GM21529 (cell line): Measurements from ENCODE around the gene C1orf159.
"Not testable (repeated sequence)": the region's sequence is repeated elsewhere in the genome, so short reads cannot be mapped to it uniquely, and the experiment has no call there.

Source experiments
- ATAC-seq: cut with Tn5 transposase; IDR thresholded peaks from one replicate; pipeline ENCODE4 v1.9.1; 2021; ENCODE audit not compliant: unreplicated experiment

Gene C1orf159

GRCh38 chr1:1082239-1082775, 33.6 kb downstream of the C1orf159 start:
- ATAC-seq = no peak

- ATAC-seq = no peak
These were observed 34.3 kb downstream of the C1orf159 start for GRCh38 chr1:1081311-1082238.

GRCh38 chr1:1080951-1081310, 35.0 kb downstream of the C1orf159 start:
- no peak for ATAC-seq

GRCh38 chr1:1080122-1080757, 35.6 kb downstream of the C1orf159 start:
- ATAC-seq = peak; percentile 46

- ATAC-seq = peak; percentile 60
These were observed 36.3 kb downstream of the C1orf159 start for GRCh38 chr1:1079408-1080121.

- not testable (repeated sequence) for ATAC-seq
These were observed 38.5 kb downstream of the C1orf159 start for GRCh38 chr1:1077396-1077795.

GRCh38 chr1:1075148-1075935, 40.5 kb downstream of the C1orf159 start:
- no peak for ATAC-seq

GRCh38 chr1:1074631-1075147, 41.2 kb downstream of the C1orf159 start:
- ATAC-seq = no peak

GRCh38 chr1:1073743-1074587, 41.9 kb downstream of the C1orf159 start, which contains the start of gene RNF223:
TSS of gene RNF223 (minus strand) at chr1:1074306. CDS start at chr1:1072566, 1,740 bp downstream.
- no peak for ATAC-seq

- no peak for ATAC-seq
These were observed 42.8 kb downstream of the C1orf159 start for GRCh38 chr1:1072849-1073742.

- ATAC-seq = no peak
These were observed 43.5 kb downstream of the C1orf159 start for GRCh38 chr1:1072299-1072848.

GRCh38 chr1:1071486-1072298, 44.2 kb downstream of the C1orf159 start:
- ATAC-seq = no peak

- ATAC-seq = no peak
These were observed 45.9 kb downstream of the C1orf159 start for GRCh38 chr1:1069711-1070676.

- ATAC-seq = peak; percentile 55
These were observed 46.7 kb downstream of the C1orf159 start for GRCh38 chr1:1069056-1069710.

GRCh38 chr1:1068517-1069055, 47.3 kb downstream of the C1orf159 start:
- no peak for ATAC-seq
